AG04449 (cell line): ENCODE data around the gene DLGAP1.

Experiments used
- CTCF ChIA-PET: fragments of 350-600 bp; formaldehyde crosslinking; extraction: SDS; loops from one replicate; lab custom pipeline; 2021; ENCODE audit warnings: antibody characterized with exemption; lab: Yijun Ruan, JAX
- POLR2A ChIA-PET: fragments of 400-600, 350-600 bp; formaldehyde crosslinking; extraction: SDS; loops from one replicate; lab custom pipeline; 2020; ENCODE audit warnings: antibody characterized with exemption, inconsistent platforms; lab: Yijun Ruan, JAX
- DNase-seq: peaks from one replicate; pipeline ENCODE4 v3.0.0-alpha.2; 2010; ENCODE audit warnings: low read depth, low spot score
- H3K4me3 ChIP-seq: 2 replicates; pipeline ENCODE4 v1.5.1; 2011; ENCODE audit warnings: low read depth, mild to moderate bottlenecking, control low read depth, low read length
- TF ChIP-seq, protein P1 (sequence below): IDR thresholded peaks from one replicate; pipeline ENCODE4 v1.5.1; 2011; ENCODE audit warnings: mild to moderate bottlenecking, moderate library complexity, low read length, control low read depth, inconsistent platforms; ENCODE audit not compliant: insufficient read depth; ENCODE audit errors: missing control alignments

The DLGAP1 gene

DNA sequence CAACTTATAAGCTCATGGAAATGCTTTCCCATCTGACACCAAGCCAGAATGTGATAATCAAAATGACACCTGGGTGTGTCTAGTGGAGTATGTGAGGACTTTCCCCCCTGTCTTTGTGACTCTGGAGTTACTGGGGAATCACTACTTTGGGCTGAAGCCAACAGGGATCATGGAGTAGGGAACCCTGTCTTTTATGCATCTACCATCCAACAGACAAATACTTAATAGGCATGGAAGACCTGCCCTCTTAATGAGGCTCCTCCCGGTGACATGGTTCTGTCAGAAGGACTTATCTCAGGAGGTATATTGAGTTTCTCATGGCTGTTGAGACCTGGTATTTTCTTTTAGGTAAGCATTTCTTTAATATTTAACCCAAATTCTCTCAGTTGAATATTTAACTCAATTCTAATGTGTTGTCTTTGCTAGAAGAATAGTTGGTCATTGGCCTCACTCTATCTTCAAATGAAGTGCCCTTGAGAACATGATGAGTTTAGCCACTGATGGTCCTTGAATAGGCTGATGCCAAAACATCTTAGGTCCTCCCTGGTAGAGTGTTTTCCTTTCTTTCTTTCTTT, 963.0 kb downstream of the DLGAP1 start:
- POLR2A ChIA-PET: no interaction called here
- TF ChIP-seq, protein P1, sequence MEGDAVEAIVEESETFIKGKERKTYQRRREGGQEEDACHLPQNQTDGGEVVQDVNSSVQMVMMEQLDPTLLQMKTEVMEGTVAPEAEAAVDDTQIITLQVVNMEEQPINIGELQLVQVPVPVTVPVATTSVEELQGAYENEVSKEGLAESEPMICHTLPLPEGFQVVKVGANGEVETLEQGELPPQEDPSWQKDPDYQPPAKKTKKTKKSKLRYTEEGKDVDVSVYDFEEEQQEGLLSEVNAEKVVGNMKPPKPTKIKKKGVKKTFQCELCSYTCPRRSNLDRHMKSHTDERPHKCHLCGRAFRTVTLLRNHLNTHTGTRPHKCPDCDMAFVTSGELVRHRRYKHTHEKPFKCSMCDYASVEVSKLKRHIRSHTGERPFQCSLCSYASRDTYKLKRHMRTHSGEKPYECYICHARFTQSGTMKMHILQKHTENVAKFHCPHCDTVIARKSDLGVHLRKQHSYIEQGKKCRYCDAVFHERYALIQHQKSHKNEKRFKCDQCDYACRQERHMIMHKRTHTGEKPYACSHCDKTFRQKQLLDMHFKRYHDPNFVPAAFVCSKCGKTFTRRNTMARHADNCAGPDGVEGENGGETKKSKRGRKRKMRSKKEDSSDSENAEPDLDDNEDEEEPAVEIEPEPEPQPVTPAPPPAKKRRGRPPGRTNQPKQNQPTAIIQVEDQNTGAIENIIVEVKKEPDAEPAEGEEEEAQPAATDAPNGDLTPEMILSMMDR: no peak
- CTCF ChIA-PET: interaction anchor here (1.2 to 1.5 kb wide), 2 partner anchors 9 to 10 kb away, joined by 4 to 8 read pairs; no protein-coding TSS in a partner anchor
- DNase-seq: no peak
- no peak overlapping the region for H3K4me3 ChIP-seq

DNA sequence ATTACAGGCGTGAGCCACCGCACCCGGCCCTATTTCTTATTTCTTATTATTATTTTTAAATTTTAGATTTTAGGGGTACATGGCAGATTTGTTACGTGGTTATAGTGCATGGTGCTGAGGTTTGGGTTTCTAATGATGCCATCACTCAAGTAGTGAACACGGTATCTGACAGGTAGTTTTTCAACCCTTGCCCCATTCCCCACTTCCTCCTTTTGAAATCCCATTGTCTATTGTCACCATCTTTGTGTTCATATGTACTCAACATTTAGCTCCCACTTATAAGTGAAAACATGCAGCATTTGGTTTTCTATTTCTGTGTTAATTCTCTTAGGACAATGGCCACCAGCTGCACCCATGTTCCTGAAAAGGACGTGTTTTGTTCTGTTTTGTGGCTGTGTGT, 965.6 kb downstream of the DLGAP1 start:
- DNase-seq: no peak
- ChIA-PET CTCF (interaction anchor here (0.8 kb wide), 1 partner anchor 97 kb away, joined by 3 read pairs; no protein-coding TSS in a partner anchor), POLR2A (no interaction called here)
- TF ChIP-seq, protein P1: no peak
- H3K4me3 ChIP-seq: no peak overlapping the region

DNA sequence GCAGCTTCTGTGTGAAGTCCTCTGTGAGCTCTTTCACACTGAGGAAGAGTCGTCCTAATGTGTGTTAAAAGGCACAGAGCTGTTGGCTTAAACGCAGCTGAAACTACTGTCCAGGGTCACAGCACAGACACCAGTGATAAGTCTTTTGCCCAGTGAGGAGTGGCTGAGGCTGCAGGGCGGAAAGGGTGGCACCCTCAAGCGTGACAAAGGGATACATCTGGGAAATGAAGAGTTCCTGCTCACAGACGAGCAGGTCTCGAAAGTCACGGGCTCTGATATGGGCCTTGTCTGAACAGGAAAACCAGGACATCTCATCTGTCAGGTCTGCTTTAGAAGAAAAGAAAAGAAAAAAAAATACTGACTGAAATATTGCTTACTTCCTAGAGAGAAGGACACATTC, 968.6 kb downstream of the DLGAP1 start:
- ChIA-PET POLR2A (no interaction called here), CTCF (interaction anchor here (0.7 to 0.8 kb wide), 2 partner anchors 9 to 180 kb away, joined by 3 read pairs; no protein-coding TSS in a partner anchor)
- no peak for DNase-seq
- H3K4me3 ChIP-seq: no peak overlapping the region
- TF ChIP-seq, protein P1: no peak

DNA sequence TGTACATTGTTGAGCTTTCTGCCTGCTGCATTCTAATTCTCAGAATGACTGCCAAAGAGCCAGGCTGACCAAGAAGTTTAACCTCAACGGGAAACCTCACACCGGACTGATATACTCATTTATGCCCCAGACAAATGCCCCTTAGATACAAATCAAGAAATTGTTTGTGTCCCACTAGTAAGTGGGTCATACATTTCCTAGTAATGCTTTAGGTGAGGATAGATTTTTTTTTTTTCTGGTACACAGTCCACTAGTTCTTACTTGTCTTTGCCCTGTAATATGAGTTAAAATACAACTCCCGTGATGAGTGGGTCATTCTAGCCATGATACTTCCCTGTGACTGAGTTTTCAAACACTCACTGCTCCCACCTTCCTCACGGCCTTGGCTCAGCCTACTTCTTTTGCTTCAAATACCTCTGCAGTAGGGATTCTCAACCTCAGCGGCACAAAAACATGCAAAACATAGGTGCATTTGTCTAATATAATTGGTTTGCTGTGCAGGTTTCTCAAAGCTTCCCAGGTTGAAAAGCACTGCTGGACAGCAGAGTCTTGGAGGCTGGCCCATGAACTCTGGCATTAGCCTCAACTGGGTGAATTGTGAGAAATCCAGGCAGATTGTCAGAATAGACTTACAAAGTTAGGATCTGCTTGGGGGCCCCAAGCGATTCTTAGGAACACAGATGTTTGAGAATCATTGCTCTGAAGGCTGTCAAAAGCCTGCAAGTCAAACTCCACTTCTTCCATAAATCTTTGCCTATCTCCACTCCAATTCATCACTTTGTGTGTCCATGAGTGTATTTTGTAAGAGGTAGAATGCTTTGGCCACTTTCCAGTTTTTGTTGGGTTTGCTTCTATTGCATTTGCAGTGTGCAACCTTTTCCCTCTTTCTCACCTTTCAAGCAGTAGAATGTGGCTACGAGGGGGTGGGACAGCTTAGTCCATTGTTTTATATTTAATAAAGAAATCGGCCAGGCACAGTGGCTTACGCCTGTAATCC, 969.7 kb downstream of the DLGAP1 start:
- no peak overlapping the region for H3K4me3 ChIP-seq
- ChIA-PET CTCF (interaction anchor here (0.8 kb wide), 1 partner anchor 8 kb away, joined by 3 read pairs; no protein-coding TSS in a partner anchor), POLR2A (no interaction called here)
- no peak for DNase-seq
- TF ChIP-seq, protein P1: no peak

DNA sequence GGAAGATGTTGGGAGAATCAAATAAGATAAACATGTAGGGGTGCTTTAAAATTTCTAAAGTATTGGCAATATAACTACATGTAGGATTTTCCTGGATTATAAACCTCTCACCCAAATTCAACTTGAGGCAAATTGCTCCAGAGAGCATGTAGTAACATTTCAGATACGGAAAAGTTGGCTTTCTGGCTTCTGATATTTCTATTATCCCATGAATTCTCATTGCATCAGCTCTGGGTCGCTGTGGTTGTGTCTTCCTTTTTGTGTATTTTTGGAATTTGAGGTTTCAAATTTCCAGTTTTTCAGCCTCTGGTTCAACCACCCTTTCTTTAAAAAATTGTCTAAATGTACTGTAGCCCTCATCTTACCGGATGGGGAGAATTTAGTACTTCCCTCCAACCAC, 972.8 kb downstream of the DLGAP1 start:
- DNase-seq: no peak
- TF ChIP-seq, protein P1: no peak
- no peak overlapping the region for H3K4me3 ChIP-seq
- ChIA-PET POLR2A (no interaction called here), CTCF (interaction anchor here (0.8 to 2.1 kb wide), 9 partner anchors 9 to 185 kb away, joined by 3 to 10 read pairs (median 3); no protein-coding TSS in a partner anchor)
